AG04450 (cell line): Measurements from ENCODE around the gene CRYBA4. TPM values are rescaled to one million over a fixed set of nuclear protein-coding genes. Genes with fewer than 3 reads are reported as not detected.

ENCODE experiments used
- CTCF ChIA-PET: fragments of 300-600, 350-600 bp; formaldehyde crosslinking; extraction: SDS; loops from one replicate; lab custom pipeline; 2022; ENCODE audit warnings: antibody characterized with exemption, inconsistent platforms; lab: Charles Lee
- POLR2A ChIA-PET: fragments of 350-600 bp; formaldehyde crosslinking; extraction: SDS; loops from one replicate; lab custom pipeline; 2021; ENCODE audit warnings: antibody characterized with exemption, inconsistent platforms; lab: Yijun Ruan, JAX
- DNase-seq: peaks from one replicate; pipeline ENCODE4 v3.0.0-alpha.2; 2011; ENCODE audit warnings: low read depth, low spot score
- H3K27ac ChIP-seq: one replicate; pipeline ENCODE4 v1.5.1; 2012; ENCODE audit warnings: low read depth, low read length, control low read depth
- H3K27me3 ChIP-seq: one replicate; pipeline ENCODE4 v1.6.0; 2012; ENCODE audit warnings: low read length; ENCODE audit not compliant: control insufficient read depth, insufficient read depth
- H3K4me3 ChIP-seq: 2 replicates; pipeline ENCODE4 v1.5.1; 2011; ENCODE audit warnings: mild to moderate bottlenecking, low read depth, low read length, control low read depth
- H3K9me3 ChIP-seq: 2 replicates; pipeline ENCODE4 v1.5.1; 2012; ENCODE audit warnings: low read length; ENCODE audit not compliant: control insufficient read depth, insufficient read depth
- CTCF ChIP-seq: IDR thresholded peaks from 2 replicates; pipeline ENCODE4 v1.5.1; 2011; ENCODE audit warnings: low read depth, low read length, control low read depth, inconsistent platforms
- polyA plus RNA-seq: library from polyadenylated mRNA; depleted of rRNA; stranded (reverse); fragments of >200 nt; gene quantifications from 2 replicates; pipeline ENCODE4 v1.2.3, GENCODE V29; 2011

The CRYBA4 gene
- polyA plus RNA-seq, 1 experiment = not detected

GRCh38 chr22:26584010-26584409 is 37.8 kb upstream of the CRYBA4 start:
- TF ChIP-seq CTCF = no peak
- Histone ChIP-seq H3K27me3 (no peaks in the 10 kb centered on the region), H3K27ac (no peak overlapping the region), H3K4me3 (no peak overlapping the region), H3K9me3 (no peaks in the 10 kb centered on the region)
- ChIA-PET CTCF (interaction anchor here (0.7 to 2.3 kb wide), 2 partner anchors 20 to 82 kb away, joined by 3 to 8 read pairs; no protein-coding TSS in a partner anchor), POLR2A (no interaction called here)
- no peak for DNase-seq

GRCh38 chr22:26585104-26585790 is 36.5 kb upstream of the CRYBA4 start:
- DNase-seq = no peak
- CTCF ChIA-PET = interaction anchor here (1.1 to 2.3 kb wide), 2 partner anchors 22 to 81 kb away, joined by 3 to 8 read pairs; no protein-coding TSS in a partner anchor
- no peaks in the 10 kb centered on the region for H3K27me3 ChIP-seq
- no peak overlapping the region for H3K4me3 ChIP-seq
- POLR2A ChIA-PET = no interaction called here
- H3K9me3 ChIP-seq = no peaks in the 10 kb centered on the region
- no peak overlapping the region for H3K27ac ChIP-seq
- TF ChIP-seq CTCF = peak; percentile 31

GRCh38 chr22:26586556-26587325 is 35.0 kb upstream of the CRYBA4 start:
- no peak overlapping the region for H3K27ac ChIP-seq
- no peak for TF ChIP-seq CTCF
- no peaks in the 10 kb centered on the region for H3K27me3 ChIP-seq
- CTCF ChIA-PET = no interaction called here
- DNase-seq = no peak
- POLR2A ChIA-PET = no interaction called here
- no peaks in the 10 kb centered on the region for H3K9me3 ChIP-seq
- H3K4me3 ChIP-seq = no peak overlapping the region

- no peak for TF ChIP-seq CTCF
- DNase-seq = no peak
- Histone ChIP-seq H3K27me3 (peaks cover 6% of the 10 kb centered on the region), H3K4me3 (no peak overlapping the region), H3K27ac (no peak overlapping the region), H3K9me3 (no peaks in the 10 kb centered on the region)
- POLR2A ChIA-PET = interaction anchor here (0.6 kb wide), 1 partner anchor 18 kb away, joined by 9 read pairs; no protein-coding TSS in a partner anchor
- CTCF ChIA-PET = no interaction called here
Observed at GRCh38 chr22:26587991-26588613, 33.7 kb upstream of the CRYBA4 start.
